KOPT-K1 (cell line): Measurements from ENCODE around the gene DIP2A.
"Not testable (repeated sequence)": the region's sequence is repeated elsewhere in the genome, so short reads cannot be mapped to it uniquely, and the experiment has no call there.

Experiments
- H3K27ac ChIP-seq: fragments of 200-600 bp; sonication (generic); 2 replicates; pipeline ENCODE4 v1.5.1; 2016; ENCODE audit warnings: antibody characterized with exemption, mild to moderate bottlenecking, low read depth, low read length; ENCODE audit not compliant: poor library complexity, severe bottlenecking
- H3K36me3 ChIP-seq: fragments of 200-600 bp; sonication (generic); 2 replicates; pipeline ENCODE4 v1.5.1; 2017; ENCODE audit warnings: antibody characterized with exemption, mild to moderate bottlenecking, low read length, moderate library complexity; ENCODE audit not compliant: insufficient read depth
- H3K9me3 ChIP-seq: fragments of 200-600 bp; sonication (generic); 2 replicates; pipeline ENCODE4 v1.5.1; 2017; ENCODE audit warnings: antibody characterized with exemption, low read length, mild to moderate bottlenecking; ENCODE audit not compliant: insufficient read depth, poor library complexity, severe bottlenecking

DIP2A gene

DNA sequence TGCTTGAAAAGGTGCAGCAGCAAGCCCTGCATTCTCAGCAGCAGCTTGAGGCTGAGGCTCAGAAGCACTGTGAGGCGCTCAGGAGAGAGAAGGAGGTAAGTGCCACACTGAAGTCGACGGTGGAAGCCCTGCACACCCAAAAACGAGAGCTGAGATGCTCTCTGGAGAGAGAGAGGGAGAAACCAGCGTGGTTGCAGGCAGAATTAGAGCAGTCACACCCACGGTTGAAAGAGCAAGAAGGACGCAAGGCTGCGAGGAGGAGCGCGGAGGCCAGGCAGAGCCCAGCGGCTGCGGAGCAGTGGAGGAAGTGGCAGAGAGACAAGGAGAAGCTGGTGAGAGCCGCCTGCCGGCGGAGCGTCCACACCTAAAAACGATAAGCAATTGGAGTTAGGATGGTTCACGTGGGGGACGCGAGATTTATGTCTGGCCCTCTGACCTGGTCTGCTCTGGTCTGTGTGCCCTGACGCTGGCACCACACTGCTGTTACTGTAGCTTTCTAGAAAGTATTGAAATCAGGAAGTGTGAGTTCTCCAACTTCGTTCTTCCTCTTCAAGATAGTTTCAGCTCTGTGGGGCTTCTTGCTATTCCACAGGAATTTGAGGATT is 26.7 kb upstream of the DIP2A start:
- peaks cover 87% of the 10 kb centered on the region for H3K36me3 ChIP-seq
- no peak overlapping the region for H3K27ac ChIP-seq

DNA sequence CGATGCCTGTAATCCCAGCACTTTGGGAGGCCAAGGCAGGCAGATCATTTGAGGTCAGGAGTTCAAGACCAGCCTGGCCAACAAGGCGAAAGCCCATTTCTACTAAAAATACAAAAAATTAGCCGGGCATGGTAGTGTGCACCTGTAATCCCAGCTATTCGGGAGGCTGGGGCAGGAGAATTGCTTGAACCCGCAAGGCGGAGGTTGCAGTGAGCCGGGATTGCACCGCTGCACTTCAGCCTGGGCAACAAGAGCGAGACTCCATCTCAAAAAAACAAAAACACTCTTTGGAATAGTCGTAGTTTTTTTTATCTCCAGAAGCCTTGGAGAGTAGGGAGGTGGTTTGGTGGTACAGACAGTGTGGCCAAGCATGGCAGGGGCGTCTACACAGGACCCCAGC is 25.6 kb upstream of the DIP2A start:
- H3K36me3 ChIP-seq, result peaks cover 87% of the 10 kb centered on the region
- H3K9me3 ChIP-seq, result not testable (repeated sequence)

More for the DNA sequence above, 26.7 kb upstream of the DIP2A start:
- no peaks in the 10 kb centered on the region for H3K9me3 ChIP-seq

DNA sequence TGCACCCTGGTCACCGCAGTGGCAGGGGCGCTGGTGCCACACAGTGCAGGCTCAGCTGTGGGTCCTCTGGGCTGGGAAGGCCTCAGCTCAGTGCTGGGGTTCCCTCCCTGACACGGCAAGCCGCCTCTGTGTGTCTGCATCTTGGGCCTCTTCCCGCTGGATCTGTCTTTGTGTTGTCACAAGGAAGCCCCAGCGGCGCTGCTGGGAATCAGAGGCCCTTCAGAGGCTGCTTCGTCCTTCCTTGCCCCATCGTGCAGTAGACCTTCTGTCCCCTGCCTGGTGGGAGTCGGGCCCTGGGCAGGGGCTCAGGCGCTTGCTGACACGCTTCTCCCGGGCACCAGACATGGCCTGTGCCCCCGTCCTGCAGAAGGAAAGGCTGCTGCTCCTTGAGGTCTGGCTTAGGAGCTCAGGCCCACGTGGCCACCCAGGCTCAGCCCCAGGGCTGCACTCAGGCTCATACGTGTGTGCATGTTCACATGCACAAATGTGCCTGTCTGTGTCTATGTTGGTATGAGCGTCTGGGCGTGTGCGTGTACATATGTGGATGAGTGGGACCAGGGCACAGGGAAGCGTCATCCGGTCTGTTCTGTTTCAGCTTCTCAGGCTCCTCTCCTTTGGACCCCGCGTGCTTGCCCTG is 24.3 kb upstream of the DIP2A start:
- no peaks in the 10 kb centered on the region for H3K9me3 ChIP-seq
- H3K36me3 ChIP-seq, result peaks cover 86% of the 10 kb centered on the region
- no peak overlapping the region for H3K27ac ChIP-seq

More for the DNA sequence above, 25.6 kb upstream of the DIP2A start:
- not testable (repeated sequence) for H3K27ac ChIP-seq

DNA sequence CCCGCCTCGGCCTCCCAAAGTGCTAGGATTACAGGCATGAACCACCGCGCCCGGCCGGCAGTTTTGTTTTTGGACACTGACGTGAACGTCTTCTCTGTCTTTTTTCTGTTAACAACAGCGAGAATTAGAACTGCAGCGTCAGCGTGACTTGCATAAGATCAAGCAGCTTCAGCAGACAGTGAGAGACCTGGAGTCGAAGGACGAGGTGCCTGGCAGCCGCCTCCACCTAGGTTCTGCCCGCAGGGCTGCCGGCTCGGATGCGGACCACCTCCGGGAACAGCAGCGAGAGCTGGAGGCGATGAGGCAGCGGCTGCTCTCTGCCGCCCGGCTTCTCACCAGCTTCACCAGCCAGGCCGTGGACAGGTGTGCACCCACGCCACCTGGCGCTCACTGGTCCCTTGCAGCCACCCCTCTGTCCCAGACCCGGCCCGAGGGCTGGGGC is 22.9 kb upstream of the DIP2A start:
- Histone ChIP-seq H3K36me3 (peaks cover 89% of the 10 kb centered on the region), H3K9me3 (no peaks in the 10 kb centered on the region), H3K27ac (no peak overlapping the region)

DNA sequence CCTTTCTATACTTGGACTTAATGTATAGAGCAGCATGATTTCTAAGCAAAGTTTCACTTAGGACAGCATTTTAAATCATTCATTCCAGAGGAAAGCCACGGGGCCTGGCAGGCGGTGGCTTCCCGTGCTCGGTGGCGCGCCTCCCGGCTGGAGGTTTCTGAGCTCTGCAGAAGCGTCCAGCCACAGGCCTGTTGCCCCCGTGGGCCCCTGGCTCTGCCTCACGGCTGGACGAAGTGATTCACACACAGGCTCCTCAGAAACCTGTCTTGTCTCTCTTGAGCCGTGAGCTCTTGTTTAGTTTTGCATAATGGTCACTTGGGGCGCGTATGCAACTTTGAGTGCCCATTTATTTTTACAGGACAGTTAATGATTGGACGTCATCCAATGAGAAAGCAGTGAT is 22.1 kb upstream of the DIP2A start:
- Histone ChIP-seq H3K9me3 (no peaks in the 10 kb centered on the region), H3K36me3 (peaks cover 89% of the 10 kb centered on the region), H3K27ac (no peak overlapping the region)

DNA sequence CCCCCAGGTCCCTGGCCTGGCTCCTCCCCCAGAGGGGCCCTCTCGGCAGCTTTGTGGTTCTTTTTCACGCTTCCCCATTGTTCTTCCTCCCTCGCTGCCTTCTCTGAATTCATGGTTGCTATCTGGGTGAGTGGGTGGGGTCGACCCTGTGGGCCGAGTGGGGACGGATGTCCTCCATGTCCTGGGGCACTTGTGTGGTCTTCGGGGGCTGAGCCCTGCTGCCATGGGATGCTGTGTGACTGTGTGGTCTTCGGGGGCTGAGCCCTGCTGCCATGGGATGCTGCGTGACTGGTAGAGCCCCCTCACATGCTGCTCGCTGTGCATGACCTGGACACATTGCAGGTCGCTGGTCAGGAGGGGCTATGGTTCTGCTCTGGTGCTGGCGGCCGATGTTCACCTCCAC is 21.6 kb upstream of the DIP2A start:
- H3K9me3 ChIP-seq, result no peaks in the 10 kb centered on the region
- H3K27ac ChIP-seq, result no peak overlapping the region
- H3K36me3 ChIP-seq, result peaks cover 89% of the 10 kb centered on the region

DNA sequence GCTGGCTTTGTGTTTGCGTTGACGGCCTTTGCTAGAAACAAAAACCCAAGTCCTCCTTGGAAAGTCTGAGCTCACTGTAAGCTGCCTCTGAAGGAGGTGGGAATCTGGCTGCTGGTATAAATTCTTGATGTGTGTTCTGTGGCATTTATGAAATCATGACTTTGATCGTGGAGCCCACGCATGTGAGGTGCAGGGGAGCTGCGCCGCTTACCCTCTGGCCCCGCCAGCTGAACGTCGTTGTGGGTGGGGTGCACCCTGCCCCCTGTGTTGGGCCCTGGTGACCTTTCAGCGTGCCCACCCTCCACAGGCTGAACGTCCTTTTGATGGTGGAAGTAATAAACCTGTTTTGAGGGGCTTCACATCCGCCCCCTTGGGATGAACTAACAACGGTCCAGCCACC is 21.2 kb upstream of the DIP2A start:
- H3K36me3 ChIP-seq, result peaks cover 89% of the 10 kb centered on the region
- H3K9me3 ChIP-seq, result no peaks in the 10 kb centered on the region
- H3K27ac ChIP-seq, result no peak overlapping the region

DNA sequence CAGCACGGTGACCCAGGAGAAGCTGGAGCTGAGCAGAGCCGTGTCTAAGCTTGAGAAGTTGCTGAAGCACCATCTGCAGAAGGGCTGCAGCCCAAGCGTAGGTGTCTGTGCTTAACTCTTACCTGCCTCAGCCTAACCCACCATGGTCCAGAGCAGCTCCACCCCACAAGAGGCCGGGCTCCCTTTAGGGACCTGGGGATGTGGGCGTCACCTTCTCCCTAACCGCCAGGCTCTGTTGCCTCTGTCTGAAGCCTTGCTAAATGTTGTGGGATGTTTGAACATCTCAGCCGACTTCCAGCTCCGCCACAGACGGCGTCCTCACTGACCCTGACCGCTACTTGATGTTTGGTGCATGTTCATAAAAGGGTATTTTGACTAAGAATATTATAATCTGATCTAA is 20.4 kb upstream of the DIP2A start:
- Histone ChIP-seq H3K27ac (no peak overlapping the region), H3K9me3 (no peaks in the 10 kb centered on the region), H3K36me3 (peaks cover 91% of the 10 kb centered on the region)

DNA sequence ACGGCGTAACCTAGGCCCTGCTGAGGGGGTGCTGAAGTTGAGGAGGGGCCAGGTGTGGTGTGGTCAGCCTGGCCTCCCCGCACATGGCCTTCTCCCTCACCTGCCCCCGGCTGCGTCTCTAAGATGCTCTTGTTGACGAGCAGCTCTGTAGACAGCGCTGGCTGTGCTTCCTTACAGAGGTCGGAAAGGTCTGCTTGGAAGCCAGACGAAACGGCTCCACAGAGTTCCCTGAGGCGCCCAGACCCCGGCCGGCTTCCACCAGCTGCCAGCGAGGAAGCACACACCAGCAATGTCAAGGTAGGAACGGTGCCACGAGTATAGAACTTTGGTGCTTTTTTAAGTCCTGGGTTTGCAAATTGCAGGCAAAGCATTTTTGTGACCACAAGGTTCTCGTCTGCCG is 18.8 kb upstream of the DIP2A start:
- no peaks in the 10 kb centered on the region for H3K9me3 ChIP-seq
- H3K27ac ChIP-seq, result no peak overlapping the region
- peaks cover 93% of the 10 kb centered on the region for H3K36me3 ChIP-seq

DNA sequence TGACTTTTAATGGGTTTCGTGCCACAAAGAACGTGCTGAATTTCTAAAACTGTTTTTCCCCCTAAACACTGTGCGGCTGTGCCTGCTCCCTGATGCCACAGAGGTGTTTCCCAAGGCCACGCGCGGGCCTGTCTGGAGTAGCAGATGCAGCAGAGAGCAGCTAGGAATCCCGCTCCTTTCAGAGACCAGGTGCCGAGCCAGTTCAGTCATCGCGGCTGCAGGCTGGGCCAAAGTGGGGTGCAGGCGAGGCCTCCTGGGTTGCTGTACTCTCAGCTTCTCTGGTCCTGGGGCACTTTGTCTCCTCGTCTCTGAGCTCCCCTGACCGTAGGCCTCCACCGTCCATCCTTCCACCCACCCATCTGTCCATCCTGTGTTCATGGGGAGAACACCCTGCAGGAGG is 17.4 kb upstream of the DIP2A start:
- peaks cover 93% of the 10 kb centered on the region for H3K36me3 ChIP-seq
- no peak overlapping the region for H3K27ac ChIP-seq
- no peaks in the 10 kb centered on the region for H3K9me3 ChIP-seq

DNA sequence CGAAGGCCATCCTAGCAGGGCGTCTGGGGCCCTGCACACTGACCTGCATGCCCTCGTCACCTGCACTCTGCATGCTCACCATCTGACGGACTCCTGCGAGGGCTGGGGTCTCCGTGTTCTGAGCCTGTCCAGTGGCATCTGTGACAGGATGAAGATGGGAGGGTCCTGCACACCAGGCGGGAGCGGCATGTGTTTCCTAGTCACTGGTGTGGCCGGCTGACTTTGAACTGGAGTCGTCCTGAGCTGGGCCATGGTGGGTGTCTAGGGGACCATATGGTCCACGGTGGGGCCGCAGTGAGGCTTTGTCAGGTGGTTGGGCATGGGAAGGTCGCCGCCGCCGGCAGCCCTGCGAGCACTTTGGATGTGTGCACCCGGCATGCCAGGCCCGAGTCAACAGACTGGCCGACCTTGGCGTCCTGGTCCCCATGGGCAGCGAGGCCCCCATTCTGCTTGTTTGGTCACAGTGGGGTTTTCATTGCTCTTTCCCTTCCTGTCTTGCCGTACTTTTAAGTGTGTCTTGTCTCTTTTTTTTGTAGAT is 16.7 kb upstream of the DIP2A start:
- no peak overlapping the region for H3K27ac ChIP-seq
- H3K36me3 ChIP-seq, result peaks cover 93% of the 10 kb centered on the region

DNA sequence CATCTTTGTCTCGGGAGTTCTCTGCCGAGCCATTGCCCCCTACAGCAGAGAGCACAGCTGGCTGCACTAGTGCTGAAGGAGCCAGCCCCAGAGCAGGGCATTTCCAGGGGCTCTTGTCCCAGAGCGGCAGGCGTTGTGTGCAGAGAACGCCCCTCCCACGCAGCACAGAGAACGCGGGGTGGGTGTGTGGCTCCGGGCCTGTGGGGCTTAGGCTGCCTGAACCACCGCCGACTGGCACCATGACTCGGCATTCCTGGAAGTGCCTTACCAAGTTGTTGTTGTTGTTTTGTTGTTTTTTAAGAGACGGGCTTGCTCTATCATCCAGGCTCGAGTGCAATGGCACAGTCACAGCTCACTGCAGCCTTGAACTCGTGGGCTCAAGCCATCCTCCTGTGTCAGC is 15.8 kb upstream of the DIP2A start:
- no peaks in the 10 kb centered on the region for H3K9me3 ChIP-seq
- peaks cover 93% of the 10 kb centered on the region for H3K36me3 ChIP-seq
- no peak overlapping the region for H3K27ac ChIP-seq

More for the DNA sequence above, 16.7 kb upstream of the DIP2A start:
- H3K9me3 ChIP-seq, result no peaks in the 10 kb centered on the region

DNA sequence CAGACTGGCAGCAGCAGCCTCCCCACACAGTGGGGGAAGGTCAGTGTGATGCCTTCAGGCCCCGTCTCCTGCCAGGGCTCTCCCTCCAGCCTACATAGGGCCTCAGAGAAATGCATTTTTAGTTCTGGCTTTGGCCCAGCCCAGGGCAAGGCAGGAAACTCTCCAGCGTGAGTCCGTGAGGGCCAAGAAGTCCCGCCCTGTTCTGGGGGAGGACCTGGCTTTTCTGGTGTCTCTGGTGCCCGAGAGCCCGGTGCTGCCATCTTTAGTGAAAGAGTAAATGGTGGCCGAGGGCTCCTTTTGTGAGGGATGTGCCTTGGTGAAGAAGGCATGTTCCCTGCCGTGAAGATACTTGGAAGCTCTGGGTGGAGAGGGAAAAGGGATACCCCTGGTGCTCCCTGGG is 14.8 kb upstream of the DIP2A start:
- Histone ChIP-seq H3K36me3 (peaks cover 92% of the 10 kb centered on the region), H3K9me3 (peaks cover 8% of the 10 kb centered on the region), H3K27ac (no peak overlapping the region)

DNA sequence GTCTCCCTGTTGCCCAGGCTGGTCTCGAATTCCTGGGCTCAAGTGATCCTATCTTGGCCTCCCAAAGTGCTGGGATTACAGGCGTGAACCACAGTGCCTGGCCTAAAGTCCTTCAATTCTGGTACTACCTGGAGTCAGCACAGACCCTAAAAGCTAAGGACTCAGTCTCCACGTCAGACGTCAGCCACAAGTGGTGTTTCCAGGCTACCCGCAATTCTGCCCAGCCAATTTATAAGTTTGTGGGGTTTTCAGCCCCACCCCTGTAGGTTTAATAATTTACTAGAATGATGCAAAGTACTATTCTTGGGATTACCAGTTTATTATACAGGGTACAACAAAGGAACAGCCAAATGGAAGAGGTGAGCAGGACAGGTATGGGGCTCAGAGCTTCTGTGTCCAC is 10.6 kb upstream of the DIP2A start:
- Histone ChIP-seq H3K27ac (no peak overlapping the region), H3K36me3 (peaks cover 59% of the 10 kb centered on the region), H3K9me3 (peaks cover 22% of the 10 kb centered on the region)

DNA sequence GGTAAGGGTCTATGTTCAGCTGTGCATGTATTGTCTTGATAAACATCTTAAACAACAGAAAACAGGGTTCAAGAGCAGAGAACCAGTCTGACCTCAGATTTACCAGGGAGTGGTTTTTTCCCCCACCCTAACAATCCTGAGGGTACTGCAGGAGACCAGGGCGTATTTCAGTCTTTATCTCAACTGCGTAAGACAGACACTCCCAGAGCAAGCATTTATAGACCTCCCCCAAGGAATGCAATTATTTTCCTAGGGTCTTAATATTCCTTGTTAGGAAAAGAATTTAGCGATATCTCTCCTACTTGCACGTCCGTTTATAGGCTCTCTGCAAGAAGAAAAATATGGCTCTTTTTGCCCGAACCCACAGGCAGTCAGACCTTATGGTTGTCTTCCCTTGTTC is 9.8 kb upstream of the DIP2A start:
- peaks cover 51% of the 10 kb centered on the region for H3K36me3 ChIP-seq
- peaks cover 22% of the 10 kb centered on the region for H3K9me3 ChIP-seq
- H3K27ac ChIP-seq, result not testable (repeated sequence)

DNA sequence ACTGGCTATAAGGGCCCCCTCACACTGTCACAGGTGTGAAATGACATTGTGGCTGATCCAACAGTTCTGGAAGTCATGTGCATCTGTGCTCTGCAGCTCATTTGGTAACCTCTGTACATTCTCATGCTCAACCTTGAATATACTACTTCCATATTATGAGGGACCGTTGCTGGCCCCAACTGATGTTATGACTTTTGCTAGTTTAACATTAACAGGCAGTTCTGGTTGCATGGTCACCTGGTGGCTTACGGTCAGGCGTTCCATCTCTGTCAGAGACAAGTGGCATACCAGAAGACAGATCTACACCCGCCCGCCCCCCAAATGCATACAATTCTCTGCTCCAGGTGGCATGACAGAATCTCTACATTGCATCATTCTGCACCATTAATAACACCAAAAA is 6.0 kb upstream of the DIP2A start:
- peaks cover 47% of the 10 kb centered on the region; the same call in 1 of the 2 replicates for H3K36me3 ChIP-seq
- H3K9me3 ChIP-seq, result peaks cover 22% of the 10 kb centered on the region
- H3K27ac ChIP-seq, result no peak overlapping the region
